ENCODE results near the gene IFT122. TPM values are rescaled to one million over a fixed set of nuclear protein-coding genes. Genes with fewer than 3 reads are reported as not detected.

The IFT122 gene
- total RNA-seq, 2 experiments from 2014 or later: 21.6 to 37.0 TPM

DNA sequence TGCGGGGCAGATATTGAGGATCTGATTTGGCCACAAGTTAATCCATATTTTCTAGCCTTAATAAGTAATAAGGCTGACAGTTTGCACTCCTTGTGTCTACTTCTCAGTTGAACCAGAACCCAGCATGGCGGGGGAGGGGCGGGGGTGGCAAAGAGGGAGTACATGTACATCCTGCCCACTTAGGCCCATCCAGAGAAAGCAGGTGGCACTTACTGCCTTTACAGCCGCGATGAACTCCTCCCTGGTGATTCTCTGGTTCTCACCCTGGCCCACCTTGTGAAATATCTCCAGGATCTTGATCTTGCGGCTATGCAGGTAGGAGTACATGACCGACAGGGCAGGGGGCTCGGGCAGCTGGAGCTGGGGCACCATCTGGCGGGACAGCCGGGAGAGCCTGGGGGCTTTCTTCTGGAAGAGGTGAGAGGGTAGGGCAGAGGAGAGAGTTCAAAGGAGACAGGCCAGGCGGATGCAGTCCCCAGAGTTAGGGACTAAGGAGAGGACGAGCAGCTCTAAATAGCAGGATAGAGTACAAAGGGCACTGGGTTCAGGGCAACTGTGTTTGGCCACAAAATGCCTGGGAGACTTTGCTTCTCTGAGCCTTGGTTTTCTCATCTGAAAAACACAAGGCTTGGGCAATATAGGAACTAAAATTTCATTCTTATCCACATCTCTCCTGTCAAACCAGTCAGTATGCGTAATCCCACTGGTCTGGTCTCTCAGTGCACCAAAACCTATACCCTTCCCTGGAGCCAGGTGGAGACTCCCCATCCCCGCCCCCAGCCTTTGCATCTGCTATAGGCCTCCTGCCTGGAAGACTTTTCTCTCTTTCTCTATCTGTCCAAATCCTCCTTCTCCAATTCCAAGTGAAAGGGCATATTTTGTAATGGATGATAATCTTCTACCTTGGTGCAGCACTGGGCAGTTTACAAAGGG, 21.7 kb upstream of the IFT122 start:
- H3K36me3 ChIP-seq (ENCODE audit: insufficient read depth, low read length): no peaks in the 10 kb centered on the region; the same call in 1 of the 2 replicates
- BruUV-seq (replicated peaks): no TSS peak
- H3K79me2 ChIP-seq (ENCODE audit: insufficient read depth, low read depth, low read length): no peaks in the 10 kb centered on the region
- ChIA-PET POLR2A (interaction anchor here (0.6 to 1.1 kb wide), 3 partner anchors 8 to 59 kb away, joined by 3 to 4 read pairs (median 3); no protein-coding TSS in a partner anchor), CTCF (ENCODE audit: unreplicated experiment) (no interaction called here)
- TF ChIP-seq CTCF (conservative IDR thresholded peaks at IDR 0.05; ENCODE audit: low read length) (no peak), EZH2phosphoT487 (IDR thresholded peaks at IDR 0.05; ENCODE audit: borderline replicate concordance, low read depth, low read length) (no peak)
- no peak overlapping the region for H2AFZ ChIP-seq (ENCODE audit: low read length)
- DNase-seq (ENCODE audit: low spot score): no peak
- H3K4me2 ChIP-seq (ENCODE audit: low read length): no peak overlapping the region
- no peak overlapping the region for H3K27ac ChIP-seq (ENCODE audit: low read depth, low read length, poor library complexity, severe bottlenecking)
- H3K9me2 ChIP-seq (ENCODE audit: insufficient read depth, low read length): no peaks in the 10 kb centered on the region
- H3K4me1 ChIP-seq (ENCODE audit: insufficient read depth, low read length, poor library complexity, severe bottlenecking): peaks cover under 1% of the 10 kb centered on the region
- no peaks in the 10 kb centered on the region; the same call in 1 of the 2 replicates for H3K9me3 ChIP-seq (ENCODE audit: low read length)
- H4K20me1 ChIP-seq (ENCODE audit: insufficient read depth, low read length): no peaks in the 10 kb centered on the region
- no peak overlapping the region for H3K4me3 ChIP-seq (ENCODE audit: low read depth, low read length, poor library complexity, severe bottlenecking)
- intact Hi-C loops (cut with micrococcal nuclease; ENCODE audit: unreplicated experiment): no loop called here

- peaks cover 1% of the 10 kb centered on the region; the same call in 1 of the 2 replicates for H3K9me3 ChIP-seq (ENCODE audit: low read length)
- BruUV-seq (replicated peaks): no TSS peak
- no peak overlapping the region for H3K27ac ChIP-seq (ENCODE audit: low read depth, low read length, poor library complexity, severe bottlenecking)
- H4K20me1 ChIP-seq (ENCODE audit: insufficient read depth, low read length): no peaks in the 10 kb centered on the region
- peaks cover 12% of the 10 kb centered on the region for H3K4me1 ChIP-seq (ENCODE audit: insufficient read depth, low read length, poor library complexity, severe bottlenecking)
- peaks cover under 1% of the 10 kb centered on the region; the same call in 1 of the 2 replicates for H3K36me3 ChIP-seq (ENCODE audit: insufficient read depth, low read length)
- DNase-seq (ENCODE audit: low spot score): no peak
- no peak overlapping the region for H3K4me3 ChIP-seq (ENCODE audit: low read depth, low read length, poor library complexity, severe bottlenecking)
- ChIA-PET POLR2A (no interaction called here), CTCF (ENCODE audit: unreplicated experiment) (no interaction called here)
- no peak overlapping the region for H3K4me2 ChIP-seq (ENCODE audit: low read length)
- H2AFZ ChIP-seq (ENCODE audit: low read length): no peak overlapping the region
- H3K79me2 ChIP-seq (ENCODE audit: insufficient read depth, low read depth, low read length): no peaks in the 10 kb centered on the region
- TF ChIP-seq CTCF (conservative IDR thresholded peaks at IDR 0.05; ENCODE audit: low read length) (no peak), EZH2phosphoT487 (IDR thresholded peaks at IDR 0.05; ENCODE audit: borderline replicate concordance, low read depth, low read length) (no peak)
- H3K9me2 ChIP-seq (ENCODE audit: insufficient read depth, low read length): no peaks in the 10 kb centered on the region
- intact Hi-C loops (cut with micrococcal nuclease; ENCODE audit: unreplicated experiment): no loop called here
Measured at GRCh38 chr3:129419476-129419875, 20.5 kb upstream of the IFT122 start.
